BE2C (cell line): ENCODE measurements around the gene FAM43B.

ENCODE experiments used
- DNase-seq: peaks from one replicate; pipeline ENCODE4 v3.0.0-alpha.2; 2020
- H3K27me3 ChIP-seq: fragments of 250-450 bp; sonication (Bioruptor Pico); 2 replicates; pipeline ENCODE4 v1.5.1; 2020; ENCODE audit warnings: mild to moderate bottlenecking
- H3K36me3 ChIP-seq: fragments of 250-450 bp; sonication (Bioruptor Pico); 2 replicates; pipeline ENCODE4 v1.5.1; 2020; ENCODE audit warnings: mild to moderate bottlenecking
- H3K4me1 ChIP-seq: fragments of 250-450 bp; sonication (Bioruptor Pico); 2 replicates; pipeline ENCODE4 v1.5.1; 2020
- H3K4me3 ChIP-seq: 2 replicates; pipeline ENCODE4 v1.5.1; 2011; ENCODE audit warnings: low read depth, low read length
- H3K9me3 ChIP-seq: fragments of 250-450 bp; sonication (Bioruptor Pico); 2 replicates; pipeline ENCODE4 v1.5.1; 2020
- CTCF ChIP-seq: IDR thresholded peaks from 2 replicates; pipeline ENCODE4 v1.5.1; 2012; ENCODE audit warnings: mild to moderate bottlenecking, low read depth, low read length

Gene FAM43B

GRCh38 chr1:20596106-20596505 lies 43.7 kb downstream of the FAM43B start:
- Histone ChIP-seq H3K4me3 (no peak overlapping the region), H3K27me3 (no peaks in the 10 kb centered on the region), H3K36me3 (no peaks in the 10 kb centered on the region), H3K9me3 (no peaks in the 10 kb centered on the region), H3K4me1 (no peaks in the 10 kb centered on the region)
- TF ChIP-seq CTCF, result no peak
- DNase-seq, result no peak

GRCh38 chr1:20597650-20598049 lies 45.3 kb downstream of the FAM43B start:
- Histone ChIP-seq H3K4me1 (no peaks in the 10 kb centered on the region), H3K27me3 (no peaks in the 10 kb centered on the region), H3K36me3 (no peaks in the 10 kb centered on the region), H3K9me3 (no peaks in the 10 kb centered on the region), H3K4me3 (no peak overlapping the region)
- no peak for DNase-seq
- TF ChIP-seq CTCF, result no peak

GRCh38 chr1:20600156-20600555 lies 47.8 kb downstream of the FAM43B start:
- Histone ChIP-seq H3K36me3 (no peaks in the 10 kb centered on the region), H3K27me3 (no peaks in the 10 kb centered on the region), H3K4me1 (no peaks in the 10 kb centered on the region), H3K9me3 (no peaks in the 10 kb centered on the region), H3K4me3 (no peak overlapping the region)
- no peak for TF ChIP-seq CTCF
- DNase-seq, result no peak

- Histone ChIP-seq H3K36me3 (no peaks in the 10 kb centered on the region), H3K4me1 (no peaks in the 10 kb centered on the region), H3K4me3 (no peak overlapping the region), H3K9me3 (no peaks in the 10 kb centered on the region), H3K27me3 (no peaks in the 10 kb centered on the region)
- DNase-seq, result no peak
- TF ChIP-seq CTCF, result no peak
These were observed 48.9 kb downstream of the FAM43B start for GRCh38 chr1:20601129-20601825.

GRCh38 chr1:20602851-20603450 lies 50.6 kb downstream of the FAM43B start:
- TF ChIP-seq CTCF, result no peak
- no peak for DNase-seq
- Histone ChIP-seq H3K4me3 (no peak overlapping the region), H3K9me3 (no peaks in the 10 kb centered on the region), H3K27me3 (no peaks in the 10 kb centered on the region), H3K4me1 (no peaks in the 10 kb centered on the region), H3K36me3 (no peaks in the 10 kb centered on the region)

GRCh38 chr1:20603504-20604464 lies 51.4 kb downstream of the FAM43B start:
- Histone ChIP-seq H3K4me3 (no peak overlapping the region), H3K4me1 (no peaks in the 10 kb centered on the region), H3K9me3 (no peaks in the 10 kb centered on the region), H3K36me3 (no peaks in the 10 kb centered on the region), H3K27me3 (no peaks in the 10 kb centered on the region)
- no peak for DNase-seq
- no peak for TF ChIP-seq CTCF
